Chondrocyte (in vitro differentiated cells): ENCODE data around the gene HSPA4L. TPM values are rescaled to one million over a fixed set of nuclear protein-coding genes. Genes with fewer than 3 reads are reported as not detected.

Source experiments
- DNase-seq: peaks from one replicate; pipeline ENCODE4 v3.0.0; 2021; ENCODE audit warnings: mixed read lengths, low spot score
- H3K27ac Mint-ChIP-seq: one replicate; pipeline ENCODE4 v1.8.0; 2021; ENCODE audit warnings: mild to moderate bottlenecking, moderate library complexity, mixed read lengths; ENCODE audit not compliant: unreplicated experiment
- H3K27me3 Mint-ChIP-seq: 2 replicates; pipeline ENCODE4 v1.8.0; 2021; ENCODE audit warnings: low read depth, mixed read lengths
- H3K36me3 Mint-ChIP-seq: 2 replicates; pipeline ENCODE4 v1.8.0; 2021; ENCODE audit warnings: low read depth, mixed read lengths
- H3K4me1 Mint-ChIP-seq: 2 replicates; pipeline ENCODE4 v1.8.0; 2021; ENCODE audit warnings: low read depth, mild to moderate bottlenecking, mixed read lengths
- H3K4me3 Mint-ChIP-seq: one replicate; pipeline ENCODE4 v1.8.0; 2021; ENCODE audit warnings: mild to moderate bottlenecking, moderate library complexity, mixed read lengths; ENCODE audit not compliant: unreplicated experiment
- H3K9me3 Mint-ChIP-seq: 2 replicates; pipeline ENCODE4 v1.8.0; 2021; ENCODE audit warnings: low read depth, mixed read lengths
- CTCF ChIP-seq: fragments of 200-600 bp; sonication (generic); IDR thresholded peaks from 2 replicates; pipeline ENCODE4 v1.5.0; 2021; ENCODE audit warnings: antibody characterized with exemption, mild to moderate bottlenecking, moderate library complexity
- total RNA-seq: library from RNA; stranded (reverse); gene quantifications from 3 replicates; pipeline ENCODE4 v1.2.1, GENCODE V29; 2021

The HSPA4L gene
- total RNA-seq, 1 donor from 2014 or later: 4.0 TPM

- Mint-ChIP-seq H3K4me3 (no peak overlapping the region), H3K4me1 (no peaks in the 10 kb centered on the region), H3K9me3 (peaks cover 14% of the 10 kb centered on the region), H3K36me3 (peaks cover 3% of the 10 kb centered on the region), H3K27ac (no peak overlapping the region), H3K27me3 (peaks cover 21% of the 10 kb centered on the region)
- DNase-seq: no peak
- TF ChIP-seq CTCF: no peak
These were observed 34.2 kb upstream of the HSPA4L start for GRCh38 chr4:127747883-127748282.

DNA sequence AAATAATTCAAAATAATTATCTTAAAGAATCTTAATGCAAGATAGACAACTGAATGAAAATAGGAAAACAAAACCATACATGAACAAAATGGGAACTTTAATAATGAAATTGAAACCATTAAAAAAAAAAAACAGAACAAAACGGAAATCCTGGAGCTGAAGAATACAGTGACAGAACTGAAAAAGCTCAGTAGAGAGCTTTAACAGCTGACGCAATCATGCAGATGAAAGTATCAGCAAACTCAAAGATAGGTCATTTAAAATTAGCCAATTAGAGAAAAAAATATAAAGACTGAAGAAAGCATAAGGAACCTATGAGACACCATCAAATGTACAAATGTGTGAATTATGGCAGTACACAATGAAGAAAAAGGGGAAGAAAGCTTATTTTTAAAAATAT lies 33.2 kb upstream of the HSPA4L start:
- TF ChIP-seq CTCF: no peak
- no peak for DNase-seq
- peaks cover 15% of the 10 kb centered on the region for H3K9me3 Mint-ChIP-seq
- no peak overlapping the region for H3K4me3 Mint-ChIP-seq
- H3K27ac Mint-ChIP-seq: no peak overlapping the region
- H3K4me1 Mint-ChIP-seq: no peaks in the 10 kb centered on the region
- peaks cover 31% of the 10 kb centered on the region for H3K27me3 Mint-ChIP-seq
- H3K36me3 Mint-ChIP-seq: peaks cover 3% of the 10 kb centered on the region

DNA sequence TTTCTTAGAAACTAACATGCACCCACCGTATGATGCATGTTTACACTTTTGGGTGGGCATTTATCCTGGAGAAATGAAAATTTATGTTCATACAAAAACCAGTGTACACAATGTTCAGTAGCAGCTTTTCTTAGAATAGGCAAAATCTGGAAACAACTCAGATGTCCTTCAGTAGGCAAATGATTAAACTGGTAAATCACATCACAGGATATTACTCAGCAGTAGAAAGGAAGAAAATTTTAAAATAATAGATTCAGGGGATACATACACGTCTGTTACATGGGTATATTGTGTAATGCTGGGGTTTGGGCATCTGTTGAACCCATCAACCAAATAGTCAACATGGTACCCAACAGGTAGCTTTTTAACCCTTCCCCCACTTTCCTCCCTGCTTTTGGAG lies 25.2 kb upstream of the HSPA4L start:
- no peak for DNase-seq
- H3K27me3 Mint-ChIP-seq: peaks cover 17% of the 10 kb centered on the region
- H3K4me3 Mint-ChIP-seq: no peak overlapping the region
- H3K4me1 Mint-ChIP-seq: no peaks in the 10 kb centered on the region
- no peak overlapping the region for H3K27ac Mint-ChIP-seq
- peaks cover 14% of the 10 kb centered on the region for H3K9me3 Mint-ChIP-seq
- TF ChIP-seq CTCF: no peak
- peaks cover 4% of the 10 kb centered on the region for H3K36me3 Mint-ChIP-seq

- H3K27me3 Mint-ChIP-seq: peaks cover 2% of the 10 kb centered on the region
- no peaks in the 10 kb centered on the region for H3K4me1 Mint-ChIP-seq
- peaks cover 4% of the 10 kb centered on the region for H3K36me3 Mint-ChIP-seq
- no peak overlapping the region for H3K4me3 Mint-ChIP-seq
- no peak for TF ChIP-seq CTCF
- peaks cover 11% of the 10 kb centered on the region for H3K9me3 Mint-ChIP-seq
- no peak for DNase-seq
- no peak overlapping the region for H3K27ac Mint-ChIP-seq
These were observed 22.8 kb upstream of the HSPA4L start for GRCh38 chr4:127759228-127759820.

DNA sequence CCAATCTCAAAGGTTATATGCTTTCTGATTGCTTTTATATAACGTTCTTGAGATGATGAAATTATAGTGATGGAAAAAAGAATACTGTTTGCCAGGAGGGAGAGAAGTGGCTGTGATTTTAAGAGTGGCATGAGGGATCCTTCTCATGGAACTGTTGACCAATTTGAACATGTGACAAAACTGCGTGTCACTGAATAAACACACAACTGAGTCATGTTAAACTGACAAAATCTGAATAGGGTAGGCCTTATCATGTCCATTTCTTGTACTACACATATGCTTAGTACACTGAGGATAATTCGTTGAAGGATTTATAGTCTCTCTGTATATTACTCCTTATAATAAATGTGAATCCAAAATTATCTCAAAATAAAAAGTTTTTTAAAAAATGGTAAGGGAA lies 22.2 kb upstream of the HSPA4L start:
- TF ChIP-seq CTCF: no peak
- DNase-seq: no peak
- no peak overlapping the region for H3K27ac Mint-ChIP-seq
- no peak overlapping the region for H3K4me3 Mint-ChIP-seq
- no peaks in the 10 kb centered on the region for H3K4me1 Mint-ChIP-seq
- peaks cover 4% of the 10 kb centered on the region for H3K36me3 Mint-ChIP-seq
- no peaks in the 10 kb centered on the region for H3K27me3 Mint-ChIP-seq
- H3K9me3 Mint-ChIP-seq: peaks cover 11% of the 10 kb centered on the region
